NCI-H1436 treated with DMSO at 0.1 percent for 48 hours (cell line): Measurements from ENCODE around the gene STARD3NL.
"Not testable (repeated sequence)": the region's sequence is repeated elsewhere in the genome, so short reads cannot be mapped to it uniquely, and the experiment has no call there.

Experiments used
- DNase-seq: peaks from one replicate; lab custom pipeline; 2025; lab: John Stamatoyannopoulos, UW

Gene STARD3NL

GRCh38 chr7:38269704-38270346, 91.8 kb downstream of the STARD3NL start:
- not testable (repeated sequence) for DNase-seq

- DNase-seq: not testable (repeated sequence)
These were observed 92.4 kb downstream of the STARD3NL start for GRCh38 chr7:38270405-38270804.

GRCh38 chr7:38273286-38273995, 95.4 kb downstream of the STARD3NL start, which contains the start of gene TARP:
TSS of gene TARP (minus strand) at chr7:38273636.
- no peak for DNase-seq

- DNase-seq: no peak
These were observed 96.4 kb downstream of the STARD3NL start for GRCh38 chr7:38274486-38274885.

- no peak for DNase-seq
These were observed 97.0 kb downstream of the STARD3NL start for GRCh38 chr7:38274927-38275620.

GRCh38 chr7:38276096-38276877, 98.2 kb downstream of the STARD3NL start:
- DNase-seq: no peak

- DNase-seq: no peak
These were observed 102.0 kb downstream of the STARD3NL start for GRCh38 chr7:38280000-38280399.
